ENCODE data around the gene LRRC23.

DNA sequence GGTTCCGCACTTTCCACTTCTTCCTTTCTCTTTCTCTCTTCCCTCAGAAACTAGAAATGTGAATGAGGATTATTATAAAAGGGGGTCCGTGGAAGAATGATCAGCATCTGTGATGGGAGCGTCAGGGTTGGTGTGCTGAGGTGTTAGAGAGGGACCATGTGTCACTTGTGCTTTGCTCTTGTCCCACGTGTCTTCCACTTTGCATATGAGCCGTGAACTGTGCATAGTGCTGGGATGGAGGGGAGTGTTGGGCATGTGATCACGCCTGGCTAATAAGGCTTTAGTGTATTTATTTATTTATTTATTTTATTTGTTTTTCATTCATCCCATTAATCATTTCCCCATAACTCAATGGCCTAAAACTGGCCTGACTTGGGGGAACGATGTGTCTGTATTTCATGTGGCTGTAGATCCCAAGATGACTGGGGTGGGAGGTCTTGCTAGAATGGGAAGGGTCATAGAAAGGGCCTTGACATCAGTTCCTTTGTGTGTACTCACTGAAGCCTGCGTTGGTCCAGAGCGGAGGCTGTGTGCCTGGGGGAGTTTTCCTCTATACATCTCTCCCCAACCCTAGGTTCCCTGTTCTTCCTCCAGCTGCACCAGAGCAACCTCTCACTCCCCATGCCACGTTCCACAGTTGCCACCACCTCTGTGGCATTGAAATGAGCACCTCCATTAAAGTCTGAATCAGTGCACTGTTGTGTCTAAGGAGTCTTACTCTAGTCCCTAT, 18.5 kb downstream of the LRRC23 start:
- TF ChIP-seq, protein P1, sequence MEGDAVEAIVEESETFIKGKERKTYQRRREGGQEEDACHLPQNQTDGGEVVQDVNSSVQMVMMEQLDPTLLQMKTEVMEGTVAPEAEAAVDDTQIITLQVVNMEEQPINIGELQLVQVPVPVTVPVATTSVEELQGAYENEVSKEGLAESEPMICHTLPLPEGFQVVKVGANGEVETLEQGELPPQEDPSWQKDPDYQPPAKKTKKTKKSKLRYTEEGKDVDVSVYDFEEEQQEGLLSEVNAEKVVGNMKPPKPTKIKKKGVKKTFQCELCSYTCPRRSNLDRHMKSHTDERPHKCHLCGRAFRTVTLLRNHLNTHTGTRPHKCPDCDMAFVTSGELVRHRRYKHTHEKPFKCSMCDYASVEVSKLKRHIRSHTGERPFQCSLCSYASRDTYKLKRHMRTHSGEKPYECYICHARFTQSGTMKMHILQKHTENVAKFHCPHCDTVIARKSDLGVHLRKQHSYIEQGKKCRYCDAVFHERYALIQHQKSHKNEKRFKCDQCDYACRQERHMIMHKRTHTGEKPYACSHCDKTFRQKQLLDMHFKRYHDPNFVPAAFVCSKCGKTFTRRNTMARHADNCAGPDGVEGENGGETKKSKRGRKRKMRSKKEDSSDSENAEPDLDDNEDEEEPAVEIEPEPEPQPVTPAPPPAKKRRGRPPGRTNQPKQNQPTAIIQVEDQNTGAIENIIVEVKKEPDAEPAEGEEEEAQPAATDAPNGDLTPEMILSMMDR (IDR thresholded peaks at IDR 0.05): no peak
- TF ChIP-seq POLR2A (IDR thresholded peaks at IDR 0.05): no peak
